NCI-H187 treated with DMSO at 0.1 percent for 48 hours (cell line): ENCODE results near the gene PLPPR2.
"Not testable (repeated sequence)": the region's sequence is repeated elsewhere in the genome, so short reads cannot be mapped to it uniquely, and the experiment has no call there.

ENCODE experiments used
- DNase-seq: peaks from one replicate; lab custom pipeline; 2025; lab: John Stamatoyannopoulos, UW

The PLPPR2 gene

DNA sequence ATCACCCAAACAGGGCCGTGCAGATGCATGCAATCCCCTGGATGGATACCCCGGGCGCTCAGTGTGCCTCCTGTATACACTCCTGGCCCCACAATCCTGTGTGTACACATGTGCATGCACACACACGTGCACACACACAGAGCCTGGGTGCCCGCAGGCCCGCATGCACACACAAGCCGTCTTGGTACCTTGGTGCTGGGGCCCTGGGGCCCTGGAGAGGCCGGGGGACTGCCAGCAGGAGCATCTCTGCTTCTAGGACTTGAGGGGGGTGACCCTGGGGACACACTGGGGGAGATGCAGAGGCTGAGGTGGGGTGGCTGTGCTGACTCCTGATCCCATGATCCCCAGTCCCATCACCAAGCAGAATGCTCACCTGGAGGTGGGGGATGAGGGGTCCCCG lies 44.4 kb downstream of the PLPPR2 start:
- DNase-seq, result no peak

DNA sequence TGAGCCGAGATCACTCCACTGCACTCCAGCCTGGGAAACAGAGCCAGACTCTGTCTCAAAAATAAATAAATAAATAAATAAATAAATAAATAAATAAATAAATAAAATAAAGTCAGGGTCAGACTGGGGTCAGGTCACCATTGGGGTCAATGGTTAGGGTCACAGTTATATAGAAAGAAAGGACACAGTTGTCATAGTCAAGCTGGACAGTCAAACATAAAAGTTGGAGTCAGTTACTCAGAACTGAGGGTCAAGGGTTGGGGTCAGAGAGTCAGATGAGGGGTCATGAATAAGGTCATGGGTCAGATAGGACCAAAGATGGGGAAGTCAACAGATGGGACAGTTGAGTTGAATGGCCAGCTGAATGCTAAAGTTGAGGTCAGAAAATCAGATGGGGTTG lies 45.6 kb downstream of the PLPPR2 start:
- no peak for DNase-seq

DNA sequence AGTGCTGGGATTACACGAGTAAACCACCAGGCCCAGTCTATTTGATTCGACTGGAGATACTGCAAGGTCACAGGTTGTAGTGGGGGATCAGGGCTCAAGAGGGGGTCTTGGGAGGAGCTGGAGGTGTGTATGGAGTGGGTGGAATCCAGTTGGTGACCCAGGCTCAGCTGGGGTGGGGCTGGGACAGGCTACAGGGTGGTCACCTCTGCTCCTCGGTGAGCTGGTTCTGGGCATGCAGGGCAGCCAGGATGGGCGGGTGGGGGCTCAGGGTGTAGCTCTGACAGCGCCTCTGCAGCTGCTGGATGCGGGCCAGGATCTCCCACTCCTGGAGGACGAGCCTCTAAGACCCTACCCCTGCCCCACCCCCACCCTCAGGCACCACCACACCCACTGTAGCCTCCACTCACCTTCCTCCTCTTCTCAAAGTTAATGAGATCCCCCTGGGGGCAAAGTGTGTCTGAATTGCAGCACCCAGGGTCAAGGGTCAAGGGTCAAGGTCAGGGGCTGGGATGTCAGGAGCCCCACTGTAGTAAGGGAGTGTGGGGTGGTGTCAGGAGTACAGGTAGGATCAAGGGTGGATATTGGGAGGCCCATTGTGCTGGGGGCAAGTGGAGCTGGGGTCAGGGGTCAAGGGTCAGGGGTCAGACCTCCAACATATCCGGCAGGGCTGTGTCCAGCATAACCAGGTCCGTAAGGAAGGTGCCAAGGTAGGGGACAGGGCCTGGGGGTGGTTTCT lies 46.7 kb downstream of the PLPPR2 start:
- DNase-seq, result no peak

DNA sequence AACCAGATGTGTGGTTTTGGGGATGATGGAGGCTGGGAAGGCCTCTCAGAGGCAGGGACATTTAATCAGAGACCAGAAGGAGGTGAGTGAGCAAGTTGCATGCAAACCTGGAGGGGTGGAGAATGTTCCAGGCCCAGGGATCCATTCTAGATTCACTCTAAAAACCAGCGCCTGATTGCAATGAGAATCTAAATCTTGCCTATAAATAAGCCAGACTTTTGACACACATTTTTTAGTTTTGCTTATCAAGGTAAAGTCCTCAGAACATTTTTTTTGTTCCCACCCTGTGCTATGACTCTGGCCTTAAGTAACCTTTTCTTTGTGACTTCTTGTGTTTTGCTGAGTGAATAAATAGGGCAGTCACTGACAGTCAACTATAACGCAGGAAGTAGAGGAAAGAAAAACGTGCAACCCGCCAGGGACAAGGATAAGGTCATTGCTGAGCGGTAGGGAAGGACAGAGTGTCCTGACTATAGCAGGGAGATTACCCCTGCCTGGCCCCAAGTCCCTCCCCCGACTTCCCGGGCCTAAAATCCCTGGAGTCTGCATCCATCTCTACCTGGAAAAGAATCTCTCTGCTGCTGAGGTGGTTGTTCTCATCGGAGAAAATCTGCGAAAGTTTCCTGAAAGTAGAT lies 49.5 kb downstream of the PLPPR2 start:
- no peak for DNase-seq

DNA sequence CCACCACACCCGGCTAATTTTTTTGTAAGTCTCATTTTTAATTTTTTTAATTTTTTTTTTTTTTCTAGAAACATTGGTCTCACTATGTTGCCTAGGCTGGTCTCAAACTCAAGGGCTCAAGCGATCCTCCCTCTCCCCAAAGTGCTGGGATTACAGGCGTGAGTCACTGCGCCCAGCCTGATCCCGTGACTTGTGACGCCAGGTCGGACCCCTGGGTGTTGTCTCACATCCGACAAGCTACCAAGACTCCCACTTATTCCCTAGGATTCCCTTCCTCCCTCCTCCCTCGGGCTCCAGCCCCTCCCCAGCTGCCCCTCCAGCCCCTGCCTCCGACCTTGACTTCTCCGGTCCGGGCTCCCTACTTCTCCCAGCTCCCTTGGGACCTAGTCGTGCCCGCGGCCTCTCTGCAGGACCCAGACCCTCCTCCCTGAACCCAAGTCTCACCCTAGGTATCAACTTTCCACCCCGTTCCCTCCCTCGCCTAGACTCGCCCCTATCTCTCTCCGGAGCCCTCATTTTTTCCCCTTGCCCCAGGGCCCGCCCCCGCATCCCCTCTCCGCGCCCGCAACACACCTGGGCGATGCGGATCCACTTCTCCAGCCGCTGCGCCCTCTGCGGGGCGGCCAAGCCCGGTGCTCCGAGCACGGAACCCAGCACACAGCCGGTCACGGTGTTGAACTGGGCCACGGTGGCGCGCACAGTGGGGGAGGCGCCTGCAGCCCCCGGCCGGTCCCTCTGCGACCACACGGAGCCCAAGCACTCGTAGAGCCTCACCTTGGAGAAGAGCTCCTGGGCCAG lies 50.8 kb downstream of the PLPPR2 start:
- DNase-seq, result no peak

DNA sequence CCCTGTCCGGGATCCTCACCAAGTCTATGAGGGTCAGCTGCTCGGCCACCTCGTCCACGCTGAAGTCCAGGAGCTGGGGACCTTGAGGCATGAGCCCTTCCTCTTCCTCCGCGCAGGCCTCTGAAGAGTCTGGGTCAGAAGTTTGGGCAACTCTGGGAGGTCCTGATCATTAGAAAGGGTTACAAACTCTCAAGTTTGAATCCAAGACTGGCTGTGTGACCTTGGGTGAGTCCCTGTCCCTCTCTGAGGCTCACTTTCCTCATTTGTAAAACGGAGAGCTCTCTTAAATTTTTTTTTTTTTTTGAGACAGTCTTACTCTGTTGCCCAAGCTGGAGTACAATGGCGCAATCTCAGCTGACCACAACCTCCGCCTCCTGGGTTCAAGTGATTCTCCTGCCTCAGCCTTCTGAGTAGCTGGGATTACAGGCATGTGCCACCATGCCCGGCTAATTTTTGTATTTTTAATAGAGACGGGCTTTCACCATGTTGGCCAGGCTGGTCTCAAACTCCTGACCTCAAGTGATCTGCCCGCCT lies 51.5 kb downstream of the PLPPR2 start:
- not testable (repeated sequence) for DNase-seq

DNA sequence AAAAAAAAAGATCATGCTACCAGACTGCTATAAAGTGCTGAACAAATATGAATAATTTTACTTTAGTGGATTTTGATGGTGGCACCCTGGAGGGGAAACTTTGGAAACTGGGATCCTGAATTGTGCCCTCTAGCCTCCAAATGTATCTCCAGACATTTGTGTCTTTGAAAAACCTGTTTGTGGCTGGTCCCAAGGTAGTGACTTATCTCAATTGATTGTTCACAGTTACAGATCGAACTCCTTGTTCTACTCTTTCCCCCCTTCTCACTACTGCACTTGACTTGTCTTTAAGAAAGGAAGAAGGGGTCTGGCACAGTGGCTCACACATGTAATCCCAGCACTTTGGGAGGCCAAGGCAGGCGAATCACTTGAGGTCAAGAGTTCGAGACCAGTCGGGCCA lies 53.4 kb downstream of the PLPPR2 start:
- DNase-seq, result no peak

DNA sequence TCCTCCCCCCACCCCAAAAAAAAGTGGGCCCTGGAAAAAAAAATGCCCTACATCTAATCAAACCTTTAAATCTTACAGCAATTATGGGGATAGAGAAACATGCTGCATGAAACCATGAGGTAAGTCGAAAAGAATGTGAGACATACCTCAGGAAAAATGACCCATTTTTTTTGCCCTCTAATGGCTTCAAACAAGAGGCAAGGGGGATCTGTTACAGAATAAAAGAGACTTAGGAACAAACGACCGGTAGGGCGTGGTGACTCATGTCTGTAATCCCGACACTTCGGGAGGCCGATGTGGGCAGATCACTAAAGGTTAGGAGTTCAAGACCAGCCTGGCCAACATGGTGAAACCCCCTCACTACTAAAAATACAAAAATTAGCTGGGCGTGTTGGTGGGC lies 55.5 kb downstream of the PLPPR2 start:
- DNase-seq, result no peak

DNA sequence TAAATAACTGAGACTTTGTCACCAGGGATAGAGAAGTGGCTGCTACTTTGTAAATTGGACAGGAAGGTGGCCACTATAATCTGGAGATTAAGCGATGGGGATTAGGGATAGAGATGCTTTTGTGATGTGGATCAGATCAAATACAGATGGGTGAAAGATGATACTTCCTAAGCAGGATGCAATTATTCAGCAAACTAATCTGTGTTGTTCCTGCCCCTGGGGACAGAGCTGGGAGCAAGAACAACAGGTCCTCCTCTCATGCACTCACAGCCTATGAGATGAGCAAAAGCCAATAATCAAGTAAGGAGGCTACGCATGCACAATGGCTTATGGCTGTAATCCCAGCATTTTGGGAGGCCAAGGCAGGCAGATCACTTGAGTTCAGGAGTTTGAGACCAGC lies 59.3 kb downstream of the PLPPR2 start:
- no peak for DNase-seq
